ENCODE results near the gene GPR42.
"Not testable (repeated sequence)": the region's sequence is repeated elsewhere in the genome, so short reads cannot be mapped to it uniquely, and the experiment has no call there.

The GPR42 gene

GRCh38 chr19:35397064-35397463, 26.2 kb downstream of the GPR42 start:
- DNase-seq = no peak

- no peak for DNase-seq
Observed at GRCh38 chr19:35398570-35398969, 27.7 kb downstream of the GPR42 start.

- DNase-seq = no peak
Observed at GRCh38 chr19:35399231-35399630, 28.4 kb downstream of the GPR42 start.

GRCh38 chr19:35399948-35400772, 29.3 kb downstream of the GPR42 start:
- no peak for DNase-seq

GRCh38 chr19:35400773-35401100, 29.9 kb downstream of the GPR42 start:
- no peak for DNase-seq

GRCh38 chr19:35401416-35401815, 30.5 kb downstream of the GPR42 start:
- not testable (repeated sequence) for DNase-seq

- DNase-seq = no peak
Observed at GRCh38 chr19:35403116-35403760, 32.4 kb downstream of the GPR42 start.

- DNase-seq = no peak
Observed at GRCh38 chr19:35404879-35405622, 34.2 kb downstream of the GPR42 start.

- no peak for DNase-seq
Observed at GRCh38 chr19:35407619-35408018, 36.8 kb downstream of the GPR42 start.

- no peak for DNase-seq
Observed at GRCh38 chr19:35408284-35409171, 37.7 kb downstream of the GPR42 start.

- no peak for DNase-seq
Observed at GRCh38 chr19:35409191-35409590, 38.3 kb downstream of the GPR42 start.

GRCh38 chr19:35410487-35410886, 39.6 kb downstream of the GPR42 start:
- DNase-seq = no peak

- no peak for DNase-seq
Observed at GRCh38 chr19:35414442-35414841, 43.6 kb downstream of the GPR42 start.

- DNase-seq = no peak
Observed at GRCh38 chr19:35416331-35416730, 45.5 kb downstream of the GPR42 start.

GRCh38 chr19:35417278-35417677, 46.4 kb downstream of the GPR42 start:
- DNase-seq = no peak

- DNase-seq = no peak
Observed at GRCh38 chr19:35417713-35418534, 47.1 kb downstream of the GPR42 start.

GRCh38 chr19:35419046-35419445, 48.2 kb downstream of the GPR42 start:
- no peak for DNase-seq

GRCh38 chr19:35419805-35420204, 48.9 kb downstream of the GPR42 start:
- no peak for DNase-seq

- no peak for DNase-seq
Observed at GRCh38 chr19:35421362-35421761, 50.5 kb downstream of the GPR42 start.
